Panc1 (cell line): ENCODE results near the gene CACNA1E. TPM values are rescaled to one million over a fixed set of nuclear protein-coding genes. Genes with fewer than 3 reads are reported as not detected.

Experiments
- ATAC-seq: fragments of 200-7000 bp; cut with Tn5 transposase; 2 replicates; pipeline ENCODE4 v1.9.1; 2020; ENCODE audit warnings: mild to moderate bottlenecking, moderate library complexity
- BruUV-seq: library from RNA; stranded (reverse); fragments of 400-500 nt; replicated peaks from 2 replicates; lab custom pipeline; 2021; lab: Mats Ljungman, UMichigan
- CTCF ChIA-PET: fragments of 300-600 bp; sonication (Branson Sonifier 250); formaldehyde crosslinking; loops from one replicate; lab custom pipeline; 2022; ENCODE audit warnings: antibody characterized with exemption; lab: Charles Lee
- POLR2A ChIA-PET: fragments of 300-600 bp; sonication (Branson Sonifier 250); formaldehyde crosslinking; loops from one replicate; lab custom pipeline; 2022; ENCODE audit warnings: antibody characterized with exemption; lab: Charles Lee
- DNase-seq: peaks from one replicate; pipeline ENCODE4 v3.0.0-alpha.2; 2010; ENCODE audit warnings: low read depth, low spot score
- H3K27ac ChIP-seq: 2 replicates; pipeline ENCODE4 v1.5.1; 2011; ENCODE audit warnings: mild to moderate bottlenecking, low read length, inconsistent platforms
- H3K27me3 ChIP-seq: fragments of 200-500 bp; sonication (Bioruptor generic); 2 replicates; pipeline ENCODE4 v1.6.0; 2014; ENCODE audit warnings: low read length, inconsistent platforms; ENCODE audit not compliant: control insufficient read depth, insufficient read depth
- H3K36me3 ChIP-seq: fragments of 200-500 bp; sonication (Bioruptor generic); 2 replicates; pipeline ENCODE4 v1.5.1; 2014; ENCODE audit warnings: inconsistent platforms, mild to moderate bottlenecking, low read length, moderate library complexity; ENCODE audit not compliant: control insufficient read depth, insufficient read depth
- H3K4me1 ChIP-seq: 2 replicates; pipeline ENCODE4 v1.5.1; 2011; ENCODE audit warnings: inconsistent platforms, mild to moderate bottlenecking, low read length, moderate library complexity; ENCODE audit not compliant: control insufficient read depth, insufficient read depth
- H3K4me3 ChIP-seq, 2 experiments: 2 replicates each; pipeline ENCODE4 v1.5.1; 2011 to 2012; ENCODE audit warnings: low read depth in 2 of 2, low read length in 2 of 2, mild to moderate bottlenecking in 2 of 2, inconsistent platforms in 1 of 2, moderate library complexity in 1 of 2
- H3K9me3 ChIP-seq: fragments of 200-500 bp; sonication (Bioruptor generic); 2 replicates; pipeline ENCODE4 v1.5.1; 2014; ENCODE audit warnings: low read depth, mild to moderate bottlenecking, inconsistent platforms, low read length, moderate library complexity; ENCODE audit not compliant: control insufficient read depth, insufficient read depth
- CTCF ChIP-seq: fragments of 450-650 bp; IDR thresholded peaks from 2 replicates; pipeline ENCODE4 v1.5.1; 2017; ENCODE audit warnings: mild to moderate bottlenecking
- POLR2AphosphoS5 ChIP-seq: IDR thresholded peaks from 2 replicates; pipeline ENCODE4 v1.6.1; 2012; ENCODE audit warnings: mild to moderate bottlenecking, low read depth, low read length, moderate library complexity
- REST ChIP-seq, 2 experiments: IDR thresholded peaks; 2 replicates each; pipeline ENCODE4 v1.6.1; 2011 to 2012; ENCODE audit warnings: low read depth in 2 of 2, control low read depth in 1 of 2, low read length in 1 of 2, mild to moderate bottlenecking in 1 of 2, moderate library complexity in 1 of 2; ENCODE audit not compliant: insufficient read depth in 1 of 2
- SIN3A ChIP-seq: IDR thresholded peaks from 2 replicates; pipeline ENCODE4 v1.6.1; 2012; ENCODE audit warnings: low read depth, mild to moderate bottlenecking, low read length, moderate library complexity, borderline replicate concordance; ENCODE audit not compliant: insufficient read depth
- TCF7L2 ChIP-seq: IDR thresholded peaks from 2 replicates; pipeline ENCODE4 v1.6.1; 2011; ENCODE audit warnings: mild to moderate bottlenecking, low read depth, low read length, inconsistent platforms
- in situ Hi-C: cut with HindIII; loops from 2 replicates; pipeline ENCODE4 v1.10.0; 2016; ENCODE audit warnings: low sequenced_read_pairs, low pct_unique_long_range_greater_than_20kb
- intact Hi-C: fragments of 100-400 bp; cut with micrococcal nuclease; formaldehyde crosslinking; loops from one replicate; pipeline ENCODE4 v1.10.0; 2022; ENCODE audit not compliant: unreplicated experiment
- total RNA-seq: library from RNA; stranded (reverse); gene quantifications from one replicate; pipeline ENCODE4 v1.2.1, GENCODE V29; 2021; ENCODE audit not compliant: unreplicated experiment

CACNA1E gene
- total RNA-seq, 1 experiment from 2014 or later = not detected

GRCh38 chr1:181458419-181458818 lies 24.9 kb upstream of the CACNA1E start:
- Histone ChIP-seq H3K27me3 (no peaks in the 10 kb centered on the region; the same call in none of the 2 replicates), H3K36me3 (no peaks in the 10 kb centered on the region), H3K27ac (no peak overlapping the region), H3K4me1 (no peaks in the 10 kb centered on the region), H3K9me3 (no peaks in the 10 kb centered on the region), H3K4me3 (no peak overlapping the region)
- ATAC-seq (no peak), DNase-seq (no peak)
- ChIA-PET CTCF (interaction anchor here (0.6 kb wide), 1 partner anchor 23 kb away, joined by 3 read pairs; no protein-coding TSS in a partner anchor), POLR2A (no interaction called here)
- in situ Hi-C loops = no loop called here
- BruUV-seq = no TSS peak
- intact Hi-C loops = no loop called here
- no peak for TF ChIP-seq REST (IDR thresholded peaks at IDR 0.05; ENCODE audit: insufficient read depth in 1 of 2, low read depth in 2 of 2, low read length in 1 of 2)
- TF ChIP-seq POLR2AphosphoS5 = no peak
- no peak for TF ChIP-seq CTCF
- TF ChIP-seq SIN3A = no peak
- TF ChIP-seq TCF7L2 = no peak

- ATAC-seq (no peak), DNase-seq (no peak)
- Histone ChIP-seq H3K27ac (no peak overlapping the region), H3K4me3 (no peak overlapping the region), H3K4me1 (no peaks in the 10 kb centered on the region), H3K9me3 (no peaks in the 10 kb centered on the region), H3K36me3 (no peaks in the 10 kb centered on the region), H3K27me3 (no peaks in the 10 kb centered on the region; the same call in none of the 2 replicates)
- TF ChIP-seq REST (IDR thresholded peaks at IDR 0.05; ENCODE audit: insufficient read depth in 1 of 2, low read depth in 2 of 2, low read length in 1 of 2) (no peak), CTCF (no peak), SIN3A (no peak), POLR2AphosphoS5 (no peak), TCF7L2 (no peak)
- no TSS peak for BruUV-seq
- CTCF ChIA-PET = interaction anchor here (0.6 kb wide), 1 partner anchor 218 kb away, joined by 3 read pairs; no protein-coding TSS in a partner anchor
- in situ Hi-C loops (no loop called here), intact Hi-C loops (no loop called here)
- POLR2A ChIA-PET = no interaction called here
Observed at GRCh38 chr1:181459067-181459466, 24.2 kb upstream of the CACNA1E start.
